SK-N-SH treated with all-trans-retinoic acid at 6 μM for 48 hours (cell line): ENCODE data around the gene RPS23.

Experiments used
- ARNTL ChIP-seq: fragments of 450-650 bp; formaldehyde crosslinking; IDR thresholded peaks from 2 replicates; pipeline ENCODE4 v1.5.0; 2020; ENCODE audit warnings: low read depth, mild to moderate bottlenecking, moderate library complexity, borderline replicate concordance
- CSDC2 ChIP-seq: fragments of 250-450 bp; sonication (Bioruptor Pico); IDR thresholded peaks from 2 replicates; pipeline ENCODE4 v1.5.0; 2020; ENCODE audit warnings: mild to moderate bottlenecking, moderate library complexity
- ISL1 ChIP-seq: fragments of 250-450 bp; sonication (Bioruptor Pico); IDR thresholded peaks from 2 replicates; pipeline ENCODE4 v2.1.2; 2022; ENCODE audit warnings: mild to moderate bottlenecking, moderate library complexity
- OSR1 ChIP-seq: fragments of 250-450 bp; sonication (Bioruptor Pico); IDR thresholded peaks from 2 replicates; pipeline ENCODE4 v1.8.0; 2022; ENCODE audit warnings: moderate library complexity, mild to moderate bottlenecking, inconsistent platforms
- PPARA ChIP-seq: fragments of 250-450 bp; sonication (Bioruptor Pico); IDR thresholded peaks from 2 replicates; pipeline ENCODE4 v1.5.0; 2020; ENCODE audit warnings: mild to moderate bottlenecking, borderline replicate concordance
- RARB ChIP-seq: fragments of 250-450 bp; sonication (Bioruptor Pico); IDR thresholded peaks from 2 replicates; pipeline ENCODE4 v1.8.0; 2021; ENCODE audit warnings: mild to moderate bottlenecking, moderate library complexity
- TOX ChIP-seq: fragments of 250-450 bp; sonication (Bioruptor Pico); IDR thresholded peaks from 2 replicates; pipeline ENCODE4 v1.8.0; 2021; ENCODE audit warnings: mild to moderate bottlenecking, moderate library complexity, borderline replicate concordance
- ZC3H10 ChIP-seq: fragments of 250-450 bp; sonication (Bioruptor Pico); IDR thresholded peaks from 2 replicates; pipeline ENCODE4 v1.5.1; 2021; ENCODE audit warnings: mild to moderate bottlenecking, moderate library complexity
- ZFP3 ChIP-seq: fragments of 250-450 bp; sonication (Bioruptor Pico); IDR thresholded peaks from 2 replicates; pipeline ENCODE4 v1.5.0; 2020; ENCODE audit warnings: mild to moderate bottlenecking, moderate library complexity
- ZNF8 ChIP-seq: fragments of 450-650 bp; formaldehyde crosslinking; IDR thresholded peaks from 2 replicates; pipeline ENCODE4 v1.5.0; 2020; ENCODE audit warnings: mild to moderate bottlenecking, moderate library complexity
- TF ChIP-seq, protein P1 (sequence below): fragments of 250-450 bp; sonication (Bioruptor Pico); IDR thresholded peaks from 2 replicates; pipeline ENCODE4 v1.8.0; 2020; ENCODE audit warnings: mild to moderate bottlenecking, moderate library complexity, borderline replicate concordance
- TF ChIP-seq, protein P2 (sequence below): fragments of 250-450 bp; sonication (Bioruptor Pico); IDR thresholded peaks from 2 replicates; pipeline ENCODE4 v1.5.1; 2020; ENCODE audit warnings: low read depth, mild to moderate bottlenecking, moderate library complexity
- TF ChIP-seq, protein P3 (sequence below): fragments of 250-450 bp; sonication (Bioruptor Pico); IDR thresholded peaks from 2 replicates; pipeline ENCODE4 v1.8.0; 2021; ENCODE audit warnings: low read depth, mild to moderate bottlenecking, moderate library complexity, borderline replicate concordance

DNA sequence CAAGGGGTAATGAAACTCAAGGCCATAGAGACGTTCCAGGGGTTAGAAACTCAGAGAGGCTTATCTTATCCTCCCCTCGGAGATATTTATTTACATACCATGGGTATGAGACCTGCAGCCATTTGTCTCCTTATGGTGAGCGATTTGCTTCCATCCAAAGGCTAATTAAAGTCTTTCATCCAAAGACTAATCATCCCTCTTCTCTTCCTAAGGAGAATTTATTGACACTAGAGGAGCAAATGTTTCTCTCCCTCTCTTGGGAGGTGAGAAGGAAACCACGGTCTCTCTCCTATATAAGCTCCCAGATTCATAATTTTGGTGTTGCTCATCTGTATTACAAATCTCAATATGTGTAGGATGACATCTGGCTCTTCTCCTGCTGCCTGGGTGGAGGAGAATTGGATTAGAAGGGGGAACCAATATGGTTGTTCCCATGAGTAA, 31.0 kb upstream of the RPS23 start:
- TF ChIP-seq ARNTL (no peak), OSR1 (CRISPR knock-in tag) (no peak), ZFP3 (CRISPR knock-in tag) (no peak), TOX (CRISPR knock-in tag) (no peak), RARB (CRISPR knock-in tag) (no peak), ZNF8 (no peak), PPARA (no peak), ZC3H10 (no peak), ISL1 (CRISPR knock-in tag) (no peak), CSDC2 (no peak)
- TF ChIP-seq, protein P1, sequence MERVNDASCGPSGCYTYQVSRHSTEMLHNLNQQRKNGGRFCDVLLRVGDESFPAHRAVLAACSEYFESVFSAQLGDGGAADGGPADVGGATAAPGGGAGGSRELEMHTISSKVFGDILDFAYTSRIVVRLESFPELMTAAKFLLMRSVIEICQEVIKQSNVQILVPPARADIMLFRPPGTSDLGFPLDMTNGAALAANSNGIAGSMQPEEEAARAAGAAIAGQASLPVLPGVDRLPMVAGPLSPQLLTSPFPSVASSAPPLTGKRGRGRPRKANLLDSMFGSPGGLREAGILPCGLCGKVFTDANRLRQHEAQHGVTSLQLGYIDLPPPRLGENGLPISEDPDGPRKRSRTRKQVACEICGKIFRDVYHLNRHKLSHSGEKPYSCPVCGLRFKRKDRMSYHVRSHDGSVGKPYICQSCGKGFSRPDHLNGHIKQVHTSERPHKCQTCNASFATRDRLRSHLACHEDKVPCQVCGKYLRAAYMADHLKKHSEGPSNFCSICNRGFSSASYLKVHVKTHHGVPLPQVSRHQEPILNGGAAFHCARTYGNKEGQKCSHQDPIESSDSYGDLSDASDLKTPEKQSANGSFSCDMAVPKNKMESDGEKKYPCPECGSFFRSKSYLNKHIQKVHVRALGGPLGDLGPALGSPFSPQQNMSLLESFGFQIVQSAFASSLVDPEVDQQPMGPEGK (CRISPR knock-in tag), result no peak
- TF ChIP-seq, protein P2, sequence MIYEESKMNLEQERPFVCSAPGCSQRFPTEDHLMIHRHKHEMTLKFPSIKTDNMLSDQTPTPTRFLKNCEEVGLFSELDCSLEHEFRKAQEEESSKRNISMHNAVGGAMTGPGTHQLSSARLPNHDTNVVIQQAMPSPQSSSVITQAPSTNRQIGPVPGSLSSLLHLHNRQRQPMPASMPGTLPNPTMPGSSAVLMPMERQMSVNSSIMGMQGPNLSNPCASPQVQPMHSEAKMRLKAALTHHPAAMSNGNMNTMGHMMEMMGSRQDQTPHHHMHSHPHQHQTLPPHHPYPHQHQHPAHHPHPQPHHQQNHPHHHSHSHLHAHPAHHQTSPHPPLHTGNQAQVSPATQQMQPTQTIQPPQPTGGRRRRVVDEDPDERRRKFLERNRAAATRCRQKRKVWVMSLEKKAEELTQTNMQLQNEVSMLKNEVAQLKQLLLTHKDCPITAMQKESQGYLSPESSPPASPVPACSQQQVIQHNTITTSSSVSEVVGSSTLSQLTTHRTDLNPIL (CRISPR knock-in tag), result no peak
- TF ChIP-seq, protein P3, sequence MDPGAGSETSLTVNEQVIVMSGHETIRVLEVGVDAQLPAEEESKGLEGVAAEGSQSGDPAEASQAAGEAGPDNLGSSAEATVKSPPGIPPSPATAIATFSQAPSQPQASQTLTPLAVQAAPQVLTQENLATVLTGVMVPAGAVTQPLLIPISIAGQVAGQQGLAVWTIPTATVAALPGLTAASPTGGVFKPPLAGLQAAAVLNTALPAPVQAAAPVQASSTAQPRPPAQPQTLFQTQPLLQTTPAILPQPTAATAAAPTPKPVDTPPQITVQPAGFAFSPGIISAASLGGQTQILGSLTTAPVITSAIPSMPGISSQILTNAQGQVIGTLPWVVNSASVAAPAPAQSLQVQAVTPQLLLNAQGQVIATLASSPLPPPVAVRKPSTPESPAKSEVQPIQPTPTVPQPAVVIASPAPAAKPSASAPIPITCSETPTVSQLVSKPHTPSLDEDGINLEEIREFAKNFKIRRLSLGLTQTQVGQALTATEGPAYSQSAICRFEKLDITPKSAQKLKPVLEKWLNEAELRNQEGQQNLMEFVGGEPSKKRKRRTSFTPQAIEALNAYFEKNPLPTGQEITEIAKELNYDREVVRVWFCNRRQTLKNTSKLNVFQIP (CRISPR knock-in tag), result no peak
